Kidney epithelial cell (primary cell): ENCODE measurements around the gene TRIM2. TPM values are rescaled to one million over a fixed set of nuclear protein-coding genes. Genes with fewer than 3 reads are reported as not detected.

Source experiments
- DNase-seq: peaks from one replicate; pipeline ENCODE4 v3.0.0-alpha.2; 2010; ENCODE audit warnings: low read depth
- H3K27me3 ChIP-seq: 2 replicates; pipeline ENCODE4 v1.6.0; 2011; ENCODE audit warnings: low read length; ENCODE audit not compliant: control insufficient read depth, insufficient read depth
- H3K36me3 ChIP-seq: 2 replicates; pipeline ENCODE4 v1.5.1; 2011; ENCODE audit warnings: low read length; ENCODE audit not compliant: control insufficient read depth, insufficient read depth
- H3K4me3 ChIP-seq: 2 replicates; pipeline ENCODE4 v1.5.1; 2011; ENCODE audit warnings: low read depth, mild to moderate bottlenecking, control low read depth, low read length
- CTCF ChIP-seq: IDR thresholded peaks from 2 replicates; pipeline ENCODE4 v1.5.1; 2011; ENCODE audit warnings: mild to moderate bottlenecking, moderate library complexity, low read length, control low read depth, inconsistent platforms; ENCODE audit not compliant: insufficient read depth, poor library complexity, severe bottlenecking
- total RNA-seq: library from RNA; depleted of rRNA; stranded (reverse); fragments of >200 nt; gene quantifications from 2 replicates; pipeline ENCODE4 v1.2.3, GENCODE V29; 2015

The TRIM2 gene
- total RNA-seq, 1 donor from 2014 or later = 83.2 TPM

- DNase-seq = no peak
- Histone ChIP-seq H3K27me3 (no peaks in the 10 kb centered on the region), H3K36me3 (no peaks in the 10 kb centered on the region), H3K4me3 (no peak overlapping the region)
- no peak for TF ChIP-seq CTCF
Observed at GRCh38 chr4:153234885-153235284, 30.6 kb downstream of the TRIM2 start.

- DNase-seq = no peak
Observed at GRCh38 chr4:153238135-153238919, 34.1 kb downstream of the TRIM2 start.

GRCh38 chr4:153239409-153239808, 35.2 kb downstream of the TRIM2 start:
- DNase-seq = no peak
- Histone ChIP-seq H3K36me3 (no peaks in the 10 kb centered on the region), H3K27me3 (no peaks in the 10 kb centered on the region), H3K4me3 (no peak overlapping the region)
- no peak for TF ChIP-seq CTCF

More at GRCh38 chr4:153238135-153238919, 34.1 kb downstream of the TRIM2 start:
- no peaks in the 10 kb centered on the region for H3K36me3 ChIP-seq
- TF ChIP-seq CTCF = no peak
- no peaks in the 10 kb centered on the region for H3K27me3 ChIP-seq
- no peak overlapping the region for H3K4me3 ChIP-seq

GRCh38 chr4:153241295-153241694, 37.1 kb downstream of the TRIM2 start:
- Histone ChIP-seq H3K4me3 (no peak overlapping the region), H3K36me3 (no peaks in the 10 kb centered on the region), H3K27me3 (no peaks in the 10 kb centered on the region)
- DNase-seq = no peak
- TF ChIP-seq CTCF = no peak

- Histone ChIP-seq H3K4me3 (no peak overlapping the region), H3K27me3 (no peaks in the 10 kb centered on the region), H3K36me3 (peaks cover 1% of the 10 kb centered on the region)
- DNase-seq = no peak
- TF ChIP-seq CTCF = no peak
Observed at GRCh38 chr4:153241970-153242838, 38.0 kb downstream of the TRIM2 start.
